ENCODE measurements around the gene CYS1.
"Not testable (repeated sequence)": the region's sequence is repeated elsewhere in the genome, so short reads cannot be mapped to it uniquely, and the experiment has no call there.

The CYS1 gene

DNA sequence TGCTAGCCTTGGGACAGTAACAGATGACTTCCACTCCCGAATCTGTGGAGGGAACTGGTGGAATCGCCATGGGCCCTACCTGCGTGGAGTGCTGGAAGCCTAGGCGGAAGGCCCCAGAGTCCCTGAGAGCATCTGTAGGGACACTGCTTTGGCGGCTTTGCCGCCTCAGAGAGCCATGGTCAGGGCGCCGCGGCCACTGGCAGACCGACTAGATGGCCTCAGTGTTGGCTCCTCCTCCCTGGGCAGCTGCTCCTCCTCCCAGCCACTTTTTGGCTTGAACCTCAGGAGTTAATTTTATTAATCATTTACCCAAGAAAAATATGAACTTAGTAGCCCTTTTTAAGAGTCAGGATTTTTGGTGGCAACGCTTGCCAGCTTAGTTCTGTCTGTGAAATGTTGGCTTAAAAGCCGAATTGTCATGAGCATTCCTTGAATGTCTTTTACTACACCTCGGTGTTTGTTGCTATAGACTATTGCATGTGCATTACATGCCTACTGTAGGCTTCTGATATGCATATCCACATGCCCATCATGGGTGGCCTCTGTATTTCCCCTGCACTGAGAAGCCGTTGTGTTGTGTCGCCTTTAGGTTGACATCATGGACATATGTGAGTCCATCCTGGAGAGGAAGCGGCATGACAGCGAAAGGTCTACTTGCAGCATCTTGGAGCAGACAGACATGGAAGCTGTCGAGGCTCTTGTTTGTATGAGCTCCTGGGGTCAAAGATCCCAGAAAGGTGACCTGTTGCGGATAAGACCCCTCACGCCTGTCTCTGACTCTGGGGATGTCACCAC lies 34.5 kb downstream of the CYS1 start:
- no peak for DNase-seq

DNA sequence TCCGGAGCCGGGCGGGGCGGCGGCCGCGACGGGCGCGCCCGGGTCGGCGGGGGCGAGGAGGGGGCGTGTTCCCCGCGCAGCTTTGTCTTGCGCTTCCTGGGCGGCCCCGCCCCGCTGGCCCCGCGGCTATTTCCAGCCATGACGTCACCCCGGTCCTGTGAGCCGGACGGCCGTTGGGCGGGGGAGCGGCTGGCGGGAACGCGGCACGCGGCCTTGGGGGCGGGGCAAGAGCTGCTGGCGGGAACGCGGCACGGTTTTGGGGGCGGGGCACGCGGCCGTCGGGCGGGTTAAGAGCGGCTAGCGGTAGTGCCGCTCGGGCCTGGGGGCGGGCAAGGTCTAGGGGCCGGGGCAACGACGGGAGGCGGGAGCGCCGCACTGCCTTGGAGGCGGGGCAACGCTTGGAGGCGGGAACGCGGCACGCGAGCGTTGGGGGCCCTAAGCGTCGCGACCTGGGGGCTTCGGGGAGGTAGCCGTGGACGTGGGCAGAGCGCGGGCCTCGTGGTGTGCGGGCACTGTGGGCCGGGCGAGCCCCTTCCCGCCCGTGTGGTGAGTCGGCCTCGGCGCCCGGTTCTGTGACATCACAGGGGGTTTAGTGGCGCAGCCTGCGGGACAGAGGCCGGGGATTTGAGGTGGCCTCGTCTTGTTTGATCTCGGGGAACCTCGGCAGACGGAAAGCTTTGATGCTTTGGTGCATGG lies 36.2 kb downstream of the CYS1 start:
- peak; percentile 64 for DNase-seq

DNA sequence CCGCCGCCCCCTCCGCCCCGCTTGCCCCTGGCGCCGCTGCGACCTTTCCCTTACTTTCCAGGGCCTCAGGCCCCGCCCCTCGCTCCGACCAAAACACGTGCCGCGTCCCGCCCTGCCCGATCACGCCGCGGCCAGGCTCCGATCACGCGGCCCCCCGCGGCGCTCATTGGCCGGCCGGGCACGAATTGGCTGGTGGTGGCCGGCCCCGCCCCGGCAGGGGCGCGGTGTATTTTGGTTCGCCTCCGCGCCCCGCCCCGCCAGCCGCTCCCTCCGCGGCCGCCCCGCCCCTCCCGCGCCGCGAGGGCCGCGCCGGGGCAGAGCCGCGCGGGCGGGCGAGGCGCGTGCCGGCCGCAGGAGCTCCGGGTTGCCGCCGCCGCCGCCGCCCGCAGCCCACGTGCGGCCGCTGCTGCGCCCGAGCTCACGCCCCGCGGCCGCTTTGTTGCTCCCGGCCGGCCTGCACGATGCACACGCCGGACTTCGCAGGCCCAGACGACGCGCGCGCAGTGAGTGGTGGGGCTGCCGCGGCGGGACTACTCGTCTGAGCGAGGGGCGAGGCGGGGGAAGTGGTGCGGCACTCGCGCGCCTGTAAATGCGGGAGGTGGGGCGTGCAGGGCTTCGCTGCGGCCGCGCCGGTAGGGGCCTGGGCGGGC lies 36.8 kb downstream of the CYS1 start, which contains the start of gene KLF11:
Gene KLF11, plus strand, starts transcription at position 295 of the 650 bp plus-strand sequence. Its CDS starts 167 bp downstream, at position 462.
- DNase-seq = peak; percentile 12

DNA sequence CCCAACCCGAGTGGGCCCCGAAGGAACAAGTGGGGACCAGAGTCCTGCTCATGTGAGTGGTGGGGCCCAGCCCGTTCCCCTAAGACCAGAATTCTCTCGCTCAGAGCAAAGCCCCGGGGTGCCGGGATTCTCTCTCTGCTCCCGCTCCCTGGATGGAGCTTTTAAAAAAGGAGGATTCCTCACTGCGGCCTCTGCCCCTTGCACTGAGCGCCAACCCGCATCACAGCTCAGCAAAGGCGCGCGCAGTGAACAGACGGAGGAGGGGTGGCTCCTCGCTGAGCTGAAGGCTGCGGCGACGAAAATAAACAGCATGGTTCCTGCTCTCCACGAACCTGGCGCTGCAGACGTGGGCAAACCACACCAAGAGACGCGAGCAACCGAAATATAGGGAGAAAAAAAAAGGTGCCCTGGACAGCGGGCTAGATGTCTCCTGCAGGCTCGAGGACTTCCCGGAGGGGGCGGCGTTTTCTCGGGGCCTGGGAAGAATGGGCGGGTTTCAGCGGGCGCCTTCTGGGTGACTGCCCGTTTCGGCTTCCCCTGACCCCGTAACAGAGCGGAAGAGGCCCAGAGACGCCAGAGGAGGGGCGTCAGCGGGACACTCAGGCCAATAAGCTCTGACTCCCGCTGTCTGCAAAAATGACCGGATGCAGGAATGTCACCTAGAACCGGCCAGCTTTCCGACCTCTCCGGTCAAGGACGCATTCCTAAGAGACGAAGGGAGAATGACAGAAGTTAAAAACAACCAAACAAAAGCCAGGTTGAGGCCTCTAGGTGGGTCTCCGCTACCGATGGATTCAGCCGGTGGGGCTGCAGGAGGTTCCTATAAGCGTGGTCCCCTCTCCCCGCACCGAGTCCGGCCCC lies 37.7 kb downstream of the CYS1 start:
- no peak for DNase-seq

DNA sequence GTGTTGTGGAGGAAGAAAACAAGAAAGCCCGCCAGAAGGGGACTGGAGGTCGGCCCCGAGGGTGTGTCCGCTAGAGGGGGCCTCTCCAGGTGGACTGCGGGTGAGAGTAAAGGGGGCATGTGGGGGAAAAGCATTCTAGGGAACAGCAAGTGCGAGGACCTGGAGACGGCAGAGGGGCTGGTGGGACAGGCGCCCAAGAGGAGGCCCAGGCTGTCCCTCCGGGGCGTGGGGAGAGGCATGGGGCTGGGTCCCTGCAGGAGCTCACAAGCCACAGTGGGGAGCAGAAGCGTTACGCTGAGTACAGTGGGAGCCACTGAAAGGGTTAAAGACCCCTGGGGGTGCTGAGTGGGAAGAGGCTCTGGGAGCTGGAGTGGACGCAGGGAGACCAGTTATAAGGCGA lies 38.5 kb downstream of the CYS1 start:
- no peak for DNase-seq

DNA sequence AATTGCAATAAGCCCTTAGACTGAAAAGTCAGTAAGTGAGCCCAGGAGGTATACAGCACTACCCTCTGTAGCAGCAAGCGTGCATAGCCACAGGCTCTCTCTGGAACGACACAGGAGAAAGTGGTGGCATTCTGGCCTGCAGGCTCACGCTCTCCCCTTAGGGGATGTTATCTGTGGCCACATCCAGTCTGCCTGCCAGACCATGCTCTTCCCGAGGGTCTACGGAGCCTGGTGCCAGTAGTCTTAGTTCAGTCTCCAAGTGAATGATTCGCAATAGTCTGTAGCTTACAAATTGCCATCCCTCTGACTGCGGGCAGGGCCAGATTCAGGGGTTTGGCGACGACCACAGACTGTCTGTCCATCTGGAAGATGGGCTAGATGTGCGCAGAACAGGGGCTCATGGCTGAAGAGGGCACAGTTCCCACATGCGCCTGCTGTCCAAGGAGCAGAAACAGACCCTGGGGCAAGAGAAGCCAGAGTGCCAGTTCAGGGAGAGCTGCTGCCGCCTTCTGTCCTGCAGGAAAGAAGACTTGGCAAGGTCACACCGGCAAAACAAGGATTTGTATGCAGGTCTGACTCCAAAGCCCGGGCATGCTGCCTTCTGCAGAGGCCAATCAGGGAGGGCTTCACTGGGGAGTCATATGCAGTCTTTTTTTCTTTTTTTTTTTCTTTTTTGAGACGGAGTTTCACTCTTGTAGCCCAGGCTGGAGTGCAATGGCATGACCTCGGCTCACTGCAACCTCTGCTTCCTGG lies 40.4 kb downstream of the CYS1 start:
- no peak for DNase-seq

DNA sequence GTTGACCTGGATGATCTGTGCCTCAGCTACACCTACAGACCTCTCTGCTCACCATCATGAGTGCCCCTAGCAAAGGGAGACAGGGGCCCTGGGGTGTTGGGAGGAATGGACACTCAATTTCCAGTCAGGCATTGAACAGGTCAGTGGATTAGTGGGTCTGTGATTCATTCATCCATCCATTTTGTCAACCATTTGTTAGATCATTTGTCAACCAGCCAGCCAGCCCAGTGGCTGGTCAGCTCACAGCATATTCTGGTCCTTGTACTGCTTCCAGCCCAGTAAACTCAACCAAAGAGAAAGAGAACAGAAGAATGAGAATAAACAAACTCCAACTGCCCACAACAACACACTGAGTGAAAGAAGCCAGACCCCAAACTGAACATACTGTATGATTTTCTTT lies 41.5 kb downstream of the CYS1 start:
- no peak for DNase-seq

DNA sequence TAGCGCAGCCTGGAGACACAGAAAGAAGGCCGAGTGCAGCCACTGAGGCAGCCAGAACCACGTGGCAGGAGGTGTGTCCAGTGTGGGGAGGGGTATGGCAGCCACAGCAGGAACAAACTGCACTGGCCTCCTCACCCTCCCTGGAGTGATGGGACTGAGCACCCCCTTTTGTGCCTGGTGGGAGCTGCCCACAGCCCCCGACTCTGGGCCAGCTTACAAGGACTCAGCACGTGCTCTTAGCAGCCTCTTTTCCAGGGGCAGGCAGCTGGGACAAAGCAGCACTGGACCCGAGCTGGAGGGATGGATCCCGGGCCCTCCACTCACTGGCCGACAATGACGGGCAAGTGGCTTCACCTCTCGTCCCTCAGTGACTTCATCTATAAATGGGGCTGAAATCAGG lies 42.1 kb downstream of the CYS1 start:
- DNase-seq = no peak

DNA sequence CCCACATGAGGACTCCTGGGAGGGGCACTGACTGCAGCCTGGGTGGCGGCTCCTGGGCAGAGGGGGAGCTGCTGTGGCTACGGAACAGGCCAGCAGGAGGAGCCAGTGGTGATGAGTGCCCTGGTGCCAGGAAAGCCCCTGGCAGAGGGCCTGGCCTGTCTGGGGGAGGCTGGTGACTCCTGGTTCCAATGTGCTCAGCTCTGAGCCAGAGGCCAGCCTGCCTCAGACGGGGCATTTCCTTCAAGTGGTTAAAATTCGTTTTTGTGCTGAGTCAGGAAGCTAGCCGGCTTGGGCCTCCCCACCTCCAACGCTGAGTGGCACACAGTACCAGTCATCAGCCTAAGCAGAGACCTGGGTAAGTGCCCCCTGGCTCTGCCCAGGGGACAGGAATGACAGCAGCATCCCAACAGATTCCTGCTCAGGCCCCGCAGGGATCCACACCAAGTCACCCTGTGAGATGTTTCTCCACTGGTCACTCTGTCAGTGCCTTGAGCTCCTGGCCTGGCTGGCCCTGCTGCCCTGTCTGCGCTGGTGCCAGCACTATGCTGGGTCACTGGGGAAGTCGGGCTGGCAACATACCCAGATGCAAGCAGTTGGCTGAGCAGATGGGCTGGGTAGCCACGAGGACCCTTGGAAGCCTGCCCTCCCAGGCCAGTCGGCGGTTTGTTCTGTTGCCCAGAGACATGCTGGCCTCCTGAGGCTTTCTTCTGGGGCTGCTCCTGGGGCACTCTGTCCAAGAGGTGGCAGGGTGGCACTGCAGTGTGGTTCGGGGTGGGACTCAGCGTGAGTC lies 43.9 kb downstream of the CYS1 start:
- no peak for DNase-seq

DNA sequence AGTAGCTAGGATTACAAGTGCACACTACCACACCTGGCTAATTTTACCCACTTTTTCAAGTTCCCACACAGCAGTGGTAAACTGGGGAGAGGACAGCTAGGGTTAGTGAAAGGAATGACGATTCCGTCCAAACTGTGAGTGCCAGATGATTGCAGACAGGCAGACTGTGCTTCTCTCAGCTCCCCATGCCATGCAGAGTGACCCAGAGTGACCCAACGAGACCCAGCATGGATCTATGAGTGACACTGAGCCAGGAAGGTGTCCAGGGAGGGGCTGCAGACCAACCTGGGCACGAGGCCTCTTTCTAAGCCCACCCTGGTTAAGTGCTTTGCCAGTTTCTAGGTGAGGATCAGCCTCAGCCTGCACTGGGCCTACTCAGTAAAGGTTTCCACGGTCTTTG lies 44.6 kb downstream of the CYS1 start:
- DNase-seq = no peak

DNA sequence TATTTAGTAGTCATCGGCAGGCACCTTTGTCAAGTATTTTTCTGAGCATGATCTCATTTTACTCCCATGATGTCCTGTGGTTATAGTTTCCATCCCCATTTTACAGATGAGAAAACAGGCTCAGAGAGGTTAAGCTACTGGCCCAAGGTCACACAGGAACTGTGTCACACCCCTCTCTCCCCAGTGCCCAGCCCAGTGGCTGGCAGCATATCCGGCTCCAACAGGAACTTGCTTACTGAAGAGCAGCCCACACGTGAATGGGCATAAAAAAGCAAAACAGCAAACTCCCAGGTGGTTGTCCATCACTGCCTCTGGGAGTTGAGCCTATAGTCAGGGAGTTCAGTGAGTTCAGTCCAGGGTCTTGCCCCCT lies 45.2 kb downstream of the CYS1 start:
- no peak for DNase-seq

DNA sequence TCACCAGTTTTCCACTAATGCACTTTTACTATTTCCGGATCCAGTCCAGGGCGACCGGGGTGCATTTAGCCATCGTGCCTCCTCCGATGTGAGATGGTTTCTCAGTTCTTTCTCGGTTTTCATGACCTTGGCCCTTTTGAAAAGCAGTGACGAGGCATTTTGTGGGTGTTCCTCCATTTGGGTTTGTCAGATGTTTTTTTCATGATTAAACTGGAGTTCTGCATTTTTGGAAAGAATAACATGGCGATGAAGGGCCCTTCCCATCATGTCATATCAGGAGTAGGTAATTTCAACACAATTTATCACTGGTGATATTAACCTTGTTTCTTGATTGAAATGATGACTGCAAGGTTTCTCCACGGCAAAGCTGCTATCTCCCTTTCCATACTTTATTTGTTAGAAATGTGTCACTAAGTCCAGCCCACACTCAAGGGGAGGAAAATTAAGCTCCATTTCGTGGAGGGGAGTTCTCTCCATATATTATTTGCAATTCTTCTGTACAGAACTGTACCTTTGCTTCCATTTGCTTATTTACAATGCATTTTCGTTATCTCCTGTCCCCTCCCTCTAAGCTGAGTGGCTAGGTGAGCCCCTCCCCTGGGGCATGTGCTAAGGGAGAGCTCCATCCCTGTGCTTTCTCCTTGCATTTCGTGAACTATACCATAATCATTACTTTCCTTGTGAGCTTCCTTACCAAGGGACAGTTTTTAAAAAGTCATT lies 45.7 kb downstream of the CYS1 start:
- no peak for DNase-seq

DNA sequence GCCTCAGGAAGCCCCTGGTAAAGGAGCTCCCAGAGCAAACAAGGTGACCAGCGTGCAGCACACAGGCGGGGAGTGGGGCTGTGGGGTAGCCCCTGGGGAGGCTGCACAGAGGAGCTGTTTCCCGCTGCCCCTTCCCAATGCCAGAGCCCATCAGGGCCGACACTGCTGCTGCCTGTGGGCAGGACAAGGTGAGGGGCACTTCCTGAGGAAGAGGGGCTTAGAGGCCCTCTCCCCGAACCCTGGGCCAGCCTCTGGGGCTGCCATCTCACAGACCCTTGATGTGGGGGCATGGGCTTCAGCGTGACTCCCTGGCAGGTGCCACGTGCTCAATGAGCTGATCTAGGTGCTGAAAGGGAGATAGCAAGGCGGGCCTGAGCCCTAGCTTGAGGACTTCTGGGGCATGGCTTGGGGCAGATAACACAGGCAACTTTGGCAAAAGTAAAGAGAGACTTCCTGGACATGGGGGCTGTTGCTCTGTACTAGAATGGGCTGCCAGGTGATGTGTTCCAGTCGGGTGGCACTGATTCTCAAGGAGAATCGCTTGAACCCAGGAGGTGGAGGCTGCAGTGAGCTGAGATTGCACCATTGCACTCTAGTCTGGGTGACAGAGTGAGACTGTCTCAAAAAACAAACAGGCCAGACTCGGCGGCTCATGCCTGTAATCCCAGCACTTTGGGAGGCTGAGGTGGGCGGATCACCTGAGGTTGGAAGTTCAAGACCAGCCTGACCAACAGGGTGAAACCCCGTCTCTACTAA lies 46.8 kb downstream of the CYS1 start:
- DNase-seq = no peak

DNA sequence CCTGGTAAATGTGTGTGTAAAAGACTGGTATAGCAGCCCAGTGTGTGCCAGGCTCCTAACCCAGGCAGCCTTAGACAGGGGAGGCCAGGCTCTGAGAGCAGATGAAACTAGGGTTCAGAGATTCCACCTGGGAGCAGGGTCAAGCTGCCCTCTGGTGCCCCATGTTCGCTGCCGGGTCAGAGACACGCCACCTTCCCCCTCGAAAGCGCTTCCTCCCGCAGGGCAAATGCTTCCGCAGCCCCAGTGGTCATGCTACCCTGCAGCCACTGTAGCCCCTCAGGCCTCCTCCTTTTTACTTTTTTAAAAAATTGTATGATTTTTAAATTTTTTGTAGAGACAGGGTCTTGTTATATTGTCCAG lies 47.5 kb downstream of the CYS1 start:
- DNase-seq = no peak

DNA sequence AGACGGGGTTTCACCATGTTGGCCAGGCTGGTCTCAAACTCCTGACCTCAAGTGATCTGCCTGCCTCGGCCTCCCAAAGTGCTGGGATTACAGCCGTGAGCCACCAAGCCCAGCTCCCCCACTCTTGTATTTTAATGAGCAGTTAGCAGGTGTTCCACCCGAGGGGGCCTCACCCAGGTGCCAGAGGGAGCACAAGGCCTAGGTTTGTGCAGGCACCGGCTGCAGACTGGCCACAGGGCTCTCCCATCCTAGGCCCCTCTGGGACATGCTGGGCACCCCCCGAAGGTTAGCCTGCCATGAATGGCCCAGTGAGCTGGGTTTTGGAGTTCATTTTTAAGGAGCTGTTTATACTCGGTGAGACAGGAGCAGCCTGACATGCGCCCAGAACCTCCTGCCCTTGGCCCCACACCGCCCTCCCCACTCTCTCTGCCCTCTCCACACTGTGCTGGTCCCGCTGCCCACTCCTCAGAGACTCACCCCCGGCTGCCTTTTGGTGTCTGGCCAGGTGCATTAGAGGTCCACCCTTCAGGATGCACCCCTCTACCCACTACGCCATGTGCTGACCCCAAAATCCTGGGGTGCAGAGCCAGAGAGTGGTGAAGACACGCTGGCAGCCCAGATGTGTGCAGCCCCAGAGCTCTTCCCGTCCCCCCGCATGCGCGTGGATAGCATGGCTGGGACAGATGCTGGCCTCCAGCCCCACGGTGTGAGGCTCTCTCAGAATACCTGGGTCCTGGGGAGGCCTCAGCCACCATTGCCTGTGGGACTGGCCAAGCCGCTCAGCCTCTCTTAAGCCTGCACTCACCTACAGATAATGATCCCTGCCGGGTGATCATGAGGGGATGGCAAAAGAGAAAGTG lies 48.1 kb downstream of the CYS1 start:
- DNase-seq = no peak

DNA sequence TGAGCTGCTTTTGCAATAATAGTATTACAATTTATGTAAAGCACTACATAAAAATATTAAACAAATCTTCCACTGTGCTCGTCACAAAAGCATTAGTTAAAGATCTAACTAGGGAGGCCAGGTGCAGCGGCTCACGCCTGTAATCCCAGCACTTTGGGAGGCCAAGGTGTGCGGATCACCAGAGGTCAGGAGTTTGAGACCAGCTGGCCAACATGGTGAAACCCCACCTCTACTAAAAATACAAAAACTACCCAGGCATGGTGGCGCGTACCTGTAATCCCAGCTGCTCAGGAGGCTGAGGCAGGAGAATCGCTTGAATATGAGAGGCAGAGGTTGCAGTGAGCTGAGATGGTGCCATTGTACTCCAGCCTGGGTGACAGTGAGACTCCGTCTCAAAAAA lies 49.4 kb downstream of the CYS1 start:
- not testable (repeated sequence) for DNase-seq

DNA sequence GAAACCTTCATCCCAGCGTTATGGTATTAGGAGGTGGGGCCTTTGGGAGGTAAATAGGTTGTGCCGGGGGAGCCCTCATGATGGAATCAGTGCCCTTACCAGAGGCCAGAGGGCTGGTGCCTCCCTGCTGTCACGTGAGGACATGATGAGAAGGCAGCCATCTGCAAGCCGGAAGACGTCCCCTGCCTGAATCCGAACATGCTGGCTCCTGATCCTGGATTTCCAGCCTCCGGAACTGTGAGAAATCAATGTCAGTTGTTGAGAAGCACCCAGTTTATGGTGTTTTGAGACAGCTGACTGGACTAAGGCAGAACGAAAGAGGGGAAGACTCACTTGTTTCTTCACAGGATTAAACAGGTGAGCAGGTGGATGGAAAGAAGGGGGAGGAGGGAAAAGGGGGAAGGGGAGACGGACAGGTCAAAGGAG lies 49.9 kb downstream of the CYS1 start:
- DNase-seq = peak; percentile 29

DNA sequence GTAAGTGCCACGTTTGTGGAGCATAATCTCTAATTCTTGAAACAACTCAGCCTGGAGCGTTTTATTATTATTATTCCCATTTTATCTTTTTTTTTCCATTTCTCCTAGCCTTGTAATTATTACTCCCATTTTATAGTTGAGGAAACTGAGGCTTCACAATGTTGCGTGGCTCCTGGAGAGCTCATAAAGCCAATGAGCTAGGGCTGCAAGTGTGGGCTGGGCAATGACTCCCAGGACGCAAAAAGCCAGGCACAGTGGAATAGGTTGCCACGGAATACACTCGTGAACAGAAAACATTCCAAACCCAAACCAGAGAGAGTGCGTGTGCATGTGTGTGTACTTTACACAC lies 50.4 kb downstream of the CYS1 start:
- no peak for DNase-seq

Data from SHP77 treated with DMSO at 0.1 percent for 48 hours (cell line).